Cortex of kidney (tissue), 1 donor: ENCODE data around the gene CHRM4.

Experiments used
- DNase-seq: peaks from one replicate; lab custom pipeline; 2025; lab: John Stamatoyannopoulos, UW

The CHRM4 gene

GRCh38 chr11:46402957-46403902, 11.7 kb upstream of the CHRM4 start:
- no peak for DNase-seq

GRCh38 chr11:46397526-46397925, 6.0 kb upstream of the CHRM4 start:
- no peak for DNase-seq

GRCh38 chr11:46393759-46394158, 2.2 kb upstream of the CHRM4 start:
- DNase-seq: no peak

- DNase-seq: no peak
These were observed 1.6 kb upstream of the CHRM4 start for GRCh38 chr11:46393231-46393616.

- no peak for DNase-seq
These were observed 1.1 kb upstream of the CHRM4 start for GRCh38 chr11:46392421-46393230.

GRCh38 chr11:46391186-46391577, 394 bp downstream of the CHRM4 start:
- no peak for DNase-seq

GRCh38 chr11:46390331-46391171, 1.0 kb downstream of the CHRM4 start:
- DNase-seq: no peak

GRCh38 chr11:46389450-46390330, 1.9 kb downstream of the CHRM4 start:
- DNase-seq: no peak

GRCh38 chr11:46388619-46389449, 2.7 kb downstream of the CHRM4 start:
- no peak for DNase-seq

- no peak for DNase-seq
These were observed 3.5 kb downstream of the CHRM4 start for GRCh38 chr11:46387919-46388618.

- no peak for DNase-seq
These were observed 4.1 kb downstream of the CHRM4 start for GRCh38 chr11:46387456-46387855.

- no peak for DNase-seq
These were observed 4.9 kb downstream of the CHRM4 start for GRCh38 chr11:46386674-46387073.

- DNase-seq: no peak
These were observed 5.5 kb downstream of the CHRM4 start for GRCh38 chr11:46386005-46386578.

- no peak for DNase-seq
These were observed 6.2 kb downstream of the CHRM4 start for GRCh38 chr11:46385169-46386004.

- DNase-seq: no peak
These were observed 7.4 kb downstream of the CHRM4 start for GRCh38 chr11:46383974-46384701.

- DNase-seq: no peak
These were observed 8.2 kb downstream of the CHRM4 start for GRCh38 chr11:46383404-46383758.

GRCh38 chr11:46382646-46383403, 8.8 kb downstream of the CHRM4 start:
- DNase-seq: no peak
